Choroid plexus epithelial cell (primary cell): ENCODE measurements around the gene GSG1L.

Experiments
- DNase-seq: peaks from one replicate; pipeline ENCODE4 v3.0.0-alpha.2; 2010; ENCODE audit warnings: low read depth
- H3K4me3 ChIP-seq: 2 replicates; pipeline ENCODE4 v1.5.1; 2011; ENCODE audit warnings: low read depth, mild to moderate bottlenecking, control low read depth, low read length, moderate library complexity
- TF ChIP-seq, protein P1 (sequence below): conservative IDR thresholded peaks from 2 replicates; pipeline ENCODE4 v1.5.1; 2011; ENCODE audit warnings: low read depth, mild to moderate bottlenecking, control low read depth, inconsistent platforms, low read length, moderate library complexity

GSG1L gene

DNA sequence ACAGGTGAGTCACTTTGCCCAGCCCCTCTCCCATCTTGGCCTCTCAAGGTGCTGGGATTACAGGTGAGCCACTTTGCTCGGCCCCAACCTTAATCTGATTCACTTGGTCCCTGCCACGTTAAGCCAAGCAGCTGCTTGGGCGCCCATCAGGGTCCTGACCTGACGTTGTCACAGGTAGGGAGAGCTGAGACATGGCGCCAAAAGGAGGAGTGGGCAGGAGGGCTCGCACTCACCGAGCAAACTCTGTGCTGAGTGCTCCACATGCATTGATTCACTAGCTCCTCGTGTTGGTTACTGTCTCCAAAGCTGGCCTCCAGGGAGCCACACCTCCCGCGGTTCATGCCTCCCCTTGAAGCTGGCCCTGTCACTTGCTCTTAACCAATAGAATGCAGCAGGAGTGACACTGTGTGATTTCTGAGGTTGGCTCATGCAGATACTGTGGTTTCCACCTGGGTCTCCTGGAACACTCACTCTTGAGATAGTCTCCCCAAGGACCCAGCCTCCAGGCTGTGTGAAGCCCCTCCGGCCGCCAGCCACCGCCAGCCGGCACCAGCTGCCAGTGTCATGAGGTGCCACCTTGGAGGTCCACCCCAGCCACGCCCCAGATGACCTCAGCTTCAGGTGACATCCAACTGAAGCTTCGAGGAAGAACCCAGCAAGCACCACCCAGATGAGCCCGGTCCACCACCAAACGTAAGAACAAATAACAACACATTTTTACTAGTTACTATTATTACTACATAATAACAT is 223.0 kb downstream of the GSG1L start:
- H3K4me3 ChIP-seq, result no peak overlapping the region
- TF ChIP-seq, protein P1, sequence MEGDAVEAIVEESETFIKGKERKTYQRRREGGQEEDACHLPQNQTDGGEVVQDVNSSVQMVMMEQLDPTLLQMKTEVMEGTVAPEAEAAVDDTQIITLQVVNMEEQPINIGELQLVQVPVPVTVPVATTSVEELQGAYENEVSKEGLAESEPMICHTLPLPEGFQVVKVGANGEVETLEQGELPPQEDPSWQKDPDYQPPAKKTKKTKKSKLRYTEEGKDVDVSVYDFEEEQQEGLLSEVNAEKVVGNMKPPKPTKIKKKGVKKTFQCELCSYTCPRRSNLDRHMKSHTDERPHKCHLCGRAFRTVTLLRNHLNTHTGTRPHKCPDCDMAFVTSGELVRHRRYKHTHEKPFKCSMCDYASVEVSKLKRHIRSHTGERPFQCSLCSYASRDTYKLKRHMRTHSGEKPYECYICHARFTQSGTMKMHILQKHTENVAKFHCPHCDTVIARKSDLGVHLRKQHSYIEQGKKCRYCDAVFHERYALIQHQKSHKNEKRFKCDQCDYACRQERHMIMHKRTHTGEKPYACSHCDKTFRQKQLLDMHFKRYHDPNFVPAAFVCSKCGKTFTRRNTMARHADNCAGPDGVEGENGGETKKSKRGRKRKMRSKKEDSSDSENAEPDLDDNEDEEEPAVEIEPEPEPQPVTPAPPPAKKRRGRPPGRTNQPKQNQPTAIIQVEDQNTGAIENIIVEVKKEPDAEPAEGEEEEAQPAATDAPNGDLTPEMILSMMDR, result no peak
- no peak for DNase-seq

DNA sequence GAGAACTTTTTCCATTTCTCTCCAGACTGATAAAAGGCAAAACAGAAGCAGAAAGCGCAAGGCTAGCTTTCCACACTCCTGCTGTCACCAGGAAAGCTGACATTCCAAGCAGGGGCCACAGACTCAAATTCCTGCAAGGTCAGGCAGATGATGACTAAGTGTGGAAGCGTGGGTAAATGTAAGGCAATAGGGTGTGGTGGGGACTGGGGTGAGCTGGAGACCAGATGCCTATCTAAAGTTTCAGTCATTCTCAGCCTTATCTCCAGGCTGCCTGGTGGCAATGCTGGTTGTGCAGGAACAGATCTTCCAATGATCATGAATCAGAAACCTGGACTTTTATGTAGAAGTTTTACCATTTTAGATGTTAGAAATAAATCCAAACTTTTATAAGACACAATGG is 224.1 kb downstream of the GSG1L start:
- peak; percentile 21 for DNase-seq
- TF ChIP-seq, protein P1, result no peak
- no peak overlapping the region for H3K4me3 ChIP-seq

DNA sequence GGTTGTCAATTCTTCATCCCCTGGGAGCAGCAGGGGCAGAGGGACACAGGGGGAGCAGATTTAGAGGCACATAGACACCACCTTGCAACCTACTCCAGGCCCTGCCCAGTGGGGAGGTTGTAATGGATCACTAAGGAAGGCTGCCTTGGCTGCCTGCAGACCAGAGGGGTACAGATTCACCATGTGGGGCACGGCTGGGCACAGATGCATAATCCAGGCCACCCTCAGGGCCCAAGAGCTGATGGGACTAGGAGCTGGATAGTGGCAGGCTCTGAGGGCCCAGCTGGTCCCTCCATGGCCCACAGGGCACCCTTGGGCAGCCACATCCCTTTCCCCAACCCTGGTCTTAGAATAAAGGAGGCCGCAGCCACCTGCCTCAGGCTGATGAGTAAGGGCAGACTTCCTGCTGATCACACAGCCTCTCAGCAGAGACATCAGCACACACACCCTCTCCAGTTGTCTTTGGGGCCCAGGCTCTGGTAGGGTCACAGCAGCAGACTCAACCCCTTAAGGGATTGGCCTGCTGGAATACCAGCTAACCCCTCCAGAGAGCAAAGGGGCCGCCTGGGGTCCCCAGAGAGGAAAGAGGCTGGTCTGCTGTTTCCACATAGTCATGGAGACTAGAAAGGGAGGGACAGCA is 224.9 kb downstream of the GSG1L start:
- H3K4me3 ChIP-seq, result no peak overlapping the region
- TF ChIP-seq, protein P1, result no peak
- no peak for DNase-seq

DNA sequence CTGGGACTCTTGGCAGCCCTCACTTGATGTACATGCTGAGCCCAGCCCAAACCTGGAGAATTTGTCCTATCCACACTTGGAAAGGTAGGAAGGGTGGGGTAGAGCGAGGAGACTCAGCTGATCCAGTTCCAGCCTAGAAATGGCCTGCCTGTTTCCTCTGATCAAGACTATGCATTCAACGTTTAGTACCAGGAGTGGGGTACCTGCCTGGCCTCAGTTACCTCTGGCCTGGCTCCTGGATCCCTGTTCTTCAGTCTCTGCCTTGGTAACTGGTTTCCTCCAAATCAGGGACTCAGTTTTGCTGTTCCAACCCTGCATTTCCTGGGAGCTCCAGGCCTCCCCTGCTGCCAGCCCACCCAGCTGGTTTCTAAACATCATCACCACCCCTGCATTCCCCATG is 233.5 kb downstream of the GSG1L start:
- no peak overlapping the region for H3K4me3 ChIP-seq
- TF ChIP-seq, protein P1, result no peak
- DNase-seq, result no peak

DNA sequence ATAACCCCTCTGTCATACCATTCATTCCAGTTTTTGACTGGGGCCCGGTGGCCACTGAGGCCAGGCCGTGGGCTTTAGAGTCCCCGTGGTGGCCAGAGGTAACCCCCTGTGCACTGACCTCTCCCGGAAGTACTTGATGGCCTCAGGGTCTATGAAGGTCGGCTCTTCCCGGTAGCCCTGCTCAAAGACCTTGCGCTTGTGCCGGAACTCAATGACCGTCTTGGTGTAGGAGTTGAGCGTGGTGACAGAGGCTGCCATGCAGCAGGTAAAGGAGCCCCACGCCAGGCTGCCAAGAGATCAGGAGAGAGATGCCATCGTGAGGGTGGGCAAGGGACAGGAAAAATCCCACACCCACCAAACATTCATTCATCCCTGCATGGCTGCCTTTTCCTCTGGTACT is 234.8 kb downstream of the GSG1L start:
- TF ChIP-seq, protein P1, result no peak
- no peak overlapping the region for H3K4me3 ChIP-seq
- DNase-seq, result no peak

DNA sequence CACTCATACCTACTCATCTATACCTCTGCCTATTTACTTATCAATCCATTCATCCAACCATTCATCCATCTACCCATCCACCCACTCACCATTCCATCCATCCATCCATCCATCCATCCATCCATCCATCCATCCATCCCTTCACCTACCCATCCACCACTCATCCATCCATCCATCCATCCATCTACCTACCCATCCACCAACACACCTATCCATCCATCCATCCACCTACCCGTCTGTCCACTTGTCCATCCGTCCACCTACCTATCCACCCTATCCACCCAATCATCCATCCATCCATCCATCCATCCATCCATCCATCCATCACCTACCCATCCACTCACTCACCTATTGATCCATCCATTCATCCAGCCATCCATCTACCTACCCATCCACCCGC is 235.7 kb downstream of the GSG1L start:
- TF ChIP-seq, protein P1, result no peak

DNA sequence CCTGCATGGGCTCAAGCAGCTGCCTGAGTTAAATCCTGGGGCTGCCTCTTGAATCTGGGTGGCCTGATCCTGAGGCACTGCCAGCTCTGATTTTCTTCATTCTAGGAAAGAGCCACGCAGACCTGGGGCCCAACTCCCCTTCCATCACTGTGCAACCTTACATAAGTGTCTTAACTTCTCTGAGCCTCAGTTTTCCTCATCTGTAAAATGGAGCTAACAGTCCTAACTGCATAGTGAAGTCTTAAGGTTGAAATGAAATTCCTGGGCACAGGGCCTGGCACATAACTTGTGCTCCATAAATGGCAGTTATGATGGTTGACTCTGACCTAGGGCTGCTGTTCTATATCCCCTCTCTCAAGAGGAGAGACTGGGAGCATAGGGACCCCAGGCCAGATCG is 236.6 kb downstream of the GSG1L start:
- TF ChIP-seq, protein P1, result no peak
- DNase-seq, result no peak
- H3K4me3 ChIP-seq, result no peak overlapping the region

More for the DNA sequence above, 235.7 kb downstream of the GSG1L start:
- no peak overlapping the region for H3K4me3 ChIP-seq
- no peak for DNase-seq
